Measurements from ENCODE around the gene GPR108.

The GPR108 gene

GRCh38 chr19:6723738-6724137 lies 13.6 kb downstream of the GPR108 start:
- Histone ChIP-seq H3K4me1 (ENCODE audit: insufficient read depth, poor library complexity, severe bottlenecking) (peaks cover 23% of the 10 kb centered on the region), H3K4me3 (ENCODE audit: severe bottlenecking) (no peak overlapping the region), H3K27me3 (ENCODE audit: insufficient read depth, poor library complexity, severe bottlenecking) (no peaks in the 10 kb centered on the region), H3K36me3 (ENCODE audit: low read depth) (no peaks in the 10 kb centered on the region), H3K9me3 (ENCODE audit: severe bottlenecking) (no peaks in the 10 kb centered on the region), H3K27ac (ENCODE audit: poor library complexity, severe bottlenecking) (peak overlapping the region; percentile 52)
- TF ChIP-seq CTCF (IDR thresholded peaks at IDR 0.05; ENCODE audit: poor library complexity, severe bottlenecking), result no peak
- DNase-seq (ENCODE audit: low spot score) (no peak), ATAC-seq (ENCODE audit: low read depth) (no peak)

DNA sequence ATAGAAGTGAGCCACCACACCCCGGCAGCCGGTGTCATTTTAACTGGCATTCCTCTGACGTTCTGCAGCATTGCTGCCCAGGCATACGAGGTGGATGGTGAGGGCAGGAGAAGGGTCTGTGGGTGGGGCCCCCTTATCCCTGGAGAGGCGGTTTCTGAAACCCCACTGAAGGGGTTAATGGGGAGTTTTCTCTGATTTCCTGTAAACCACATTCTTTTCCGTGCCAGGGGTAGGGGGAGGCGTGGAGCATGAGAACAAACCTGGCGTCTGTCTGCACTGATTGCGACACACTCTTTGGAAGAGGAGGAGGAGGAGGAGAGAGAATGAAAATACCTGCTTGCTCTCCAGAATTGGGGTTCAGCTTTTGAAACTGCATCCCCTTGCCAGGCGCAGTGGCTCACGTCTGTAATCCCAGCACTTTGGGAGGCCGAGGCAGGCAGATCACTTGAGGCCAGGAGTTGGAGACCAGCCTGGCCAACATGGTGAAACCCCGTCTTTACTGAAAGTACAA lies 14.2 kb downstream of the GPR108 start:
- H3K4me3 ChIP-seq (ENCODE audit: severe bottlenecking), result no peak overlapping the region
- no peak for DNase-seq (ENCODE audit: low spot score)
- H3K36me3 ChIP-seq (ENCODE audit: low read depth), result peaks cover 3% of the 10 kb centered on the region; the same call in 1 of the 2 replicates
- peaks cover 23% of the 10 kb centered on the region for H3K4me1 ChIP-seq (ENCODE audit: insufficient read depth, poor library complexity, severe bottlenecking)
- peak; percentile 25; the same call in 1 of the 3 replicates for ATAC-seq (ENCODE audit: low read depth)
- no peak for TF ChIP-seq CTCF (IDR thresholded peaks at IDR 0.05; ENCODE audit: poor library complexity, severe bottlenecking)
- H3K27ac ChIP-seq (ENCODE audit: poor library complexity, severe bottlenecking), result peak overlapping the region; percentile 52
- no peaks in the 10 kb centered on the region for H3K27me3 ChIP-seq (ENCODE audit: insufficient read depth, poor library complexity, severe bottlenecking)
- no peaks in the 10 kb centered on the region for H3K9me3 ChIP-seq (ENCODE audit: severe bottlenecking)

GRCh38 chr19:6721773-6722172 lies 15.6 kb downstream of the GPR108 start:
- no peaks in the 10 kb centered on the region for H3K9me3 ChIP-seq (ENCODE audit: severe bottlenecking)
- DNase-seq (ENCODE audit: low spot score) (no peak), ATAC-seq (ENCODE audit: low read depth) (no peak)
- H3K4me3 ChIP-seq (ENCODE audit: severe bottlenecking), result no peak overlapping the region
- TF ChIP-seq CTCF (IDR thresholded peaks at IDR 0.05; ENCODE audit: poor library complexity, severe bottlenecking), result no peak
- H3K27ac ChIP-seq (ENCODE audit: poor library complexity, severe bottlenecking), result peak overlapping the region; percentile 52
- peaks cover 13% of the 10 kb centered on the region for H3K36me3 ChIP-seq (ENCODE audit: low read depth)
- H3K4me1 ChIP-seq (ENCODE audit: insufficient read depth, poor library complexity, severe bottlenecking), result peaks cover 23% of the 10 kb centered on the region
- H3K27me3 ChIP-seq (ENCODE audit: insufficient read depth, poor library complexity, severe bottlenecking), result no peaks in the 10 kb centered on the region

DNA sequence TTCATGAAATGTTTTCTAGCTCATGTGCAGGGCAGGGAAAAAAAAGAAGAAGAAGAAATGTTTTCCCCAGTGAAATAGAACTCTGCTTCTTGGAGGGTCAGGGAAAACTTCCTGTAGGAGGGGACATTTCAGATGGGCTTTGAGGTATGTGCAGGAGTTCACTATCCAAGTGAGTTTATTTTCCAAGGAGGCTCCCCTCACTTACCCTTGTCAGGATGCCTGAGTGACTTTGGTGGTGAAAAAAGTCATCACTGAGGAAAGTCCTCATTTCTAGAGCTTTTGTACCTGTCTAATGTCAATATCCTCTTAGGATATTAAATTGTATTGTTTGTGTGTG lies 16.3 kb downstream of the GPR108 start:
- H3K4me1 ChIP-seq (ENCODE audit: insufficient read depth, poor library complexity, severe bottlenecking), result peaks cover 23% of the 10 kb centered on the region
- H3K4me3 ChIP-seq (ENCODE audit: severe bottlenecking), result no peak overlapping the region
- H3K27ac ChIP-seq (ENCODE audit: poor library complexity, severe bottlenecking), result peak overlapping the region; percentile 52

More for the DNA sequence above, 16.3 kb downstream of the GPR108 start:
- Histone ChIP-seq H3K36me3 (ENCODE audit: low read depth) (peaks cover 13% of the 10 kb centered on the region), H3K9me3 (ENCODE audit: severe bottlenecking) (no peaks in the 10 kb centered on the region), H3K27me3 (ENCODE audit: insufficient read depth, poor library complexity, severe bottlenecking) (no peaks in the 10 kb centered on the region)
- DNase-seq (ENCODE audit: low spot score) (no peak), ATAC-seq (ENCODE audit: low read depth) (no peak)
- no peak for TF ChIP-seq CTCF (IDR thresholded peaks at IDR 0.05; ENCODE audit: poor library complexity, severe bottlenecking)
